ENCODE results near the gene HERPUD2. TPM values are rescaled to one million over a fixed set of nuclear protein-coding genes. Genes with fewer than 3 reads are reported as not detected.

HERPUD2 gene
- total RNA-seq, 4 donors from 2014 or later, result 27.0 to 35.9 (median 29.9) TPM

GRCh38 chr7:35725280-35725680 lies 30.3 kb upstream of the HERPUD2 start:
- no peaks in the 10 kb centered on the region for H3K27me3 ChIP-seq
- DNase-seq, result peak in 1 of 2 donors; percentile 14
- no peak overlapping the region for H3K27ac ChIP-seq
- TF ChIP-seq POLR2A (IDR thresholded peaks at IDR 0.05), result no peak
- no peak for TF ChIP-seq CTCF (IDR thresholded peaks at IDR 0.05)
- 82 to 95% methylated on average over 10 of the region's 10 CpGs for WGBS, 2 donors
- no peaks in the 10 kb centered on the region for H3K36me3 ChIP-seq
- H3K9me3 ChIP-seq, result no peaks in the 10 kb centered on the region
- intact Hi-C loops (cut with DNase I), result no loop called here
- H3K4me3 ChIP-seq (replicated peaks in 1 of 3), result no peak overlapping the region
- no peaks in the 10 kb centered on the region for H3K4me1 ChIP-seq

GRCh38 chr7:35723011-35723410 lies 28.1 kb upstream of the HERPUD2 start:
- Histone ChIP-seq H3K4me3 (replicated peaks in 1 of 3) (no peak overlapping the region), H3K4me1 (no peaks in the 10 kb centered on the region), H3K27ac (no peak overlapping the region), H3K27me3 (no peaks in the 10 kb centered on the region), H3K9me3 (no peaks in the 10 kb centered on the region), H3K36me3 (no peaks in the 10 kb centered on the region)
- TF ChIP-seq CTCF (IDR thresholded peaks at IDR 0.05) (no peak), POLR2A (IDR thresholded peaks at IDR 0.05) (no peak)
- 88 to 94% methylated on average over 4 of the region's 4 CpGs for WGBS, 2 donors
- intact Hi-C loops (cut with DNase I), result no loop called here
- DNase-seq, result no peak

- no peaks in the 10 kb centered on the region for H3K4me1 ChIP-seq
- intact Hi-C loops (cut with DNase I), result no loop called here
- no peak overlapping the region for H3K27ac ChIP-seq
- TF ChIP-seq CTCF (IDR thresholded peaks at IDR 0.05) (no peak), POLR2A (IDR thresholded peaks at IDR 0.05) (no peak)
- no peaks in the 10 kb centered on the region for H3K36me3 ChIP-seq
- 74% methylated on average over 7 of the region's 7 CpGs for WGBS, 2 donors
- H3K4me3 ChIP-seq (replicated peaks in 1 of 3), result no peak overlapping the region
- DNase-seq, result no peak
- H3K27me3 ChIP-seq, result no peaks in the 10 kb centered on the region
- no peaks in the 10 kb centered on the region for H3K9me3 ChIP-seq
Observed at GRCh38 chr7:35722054-35722849, 27.3 kb upstream of the HERPUD2 start.

GRCh38 chr7:35721288-35721687 lies 26.4 kb upstream of the HERPUD2 start:
- H3K27ac ChIP-seq, result no peak overlapping the region
- H3K36me3 ChIP-seq, result no peaks in the 10 kb centered on the region
- H3K4me1 ChIP-seq, result peaks cover 5 to 6% of the 10 kb centered on the region in 2 donors
- H3K27me3 ChIP-seq, result no peaks in the 10 kb centered on the region
- DNase-seq, result no peak
- intact Hi-C loops (cut with DNase I), result no loop called here
- H3K9me3 ChIP-seq, result no peaks in the 10 kb centered on the region
- H3K4me3 ChIP-seq (replicated peaks in 1 of 3), result no peak overlapping the region
- TF ChIP-seq CTCF (IDR thresholded peaks at IDR 0.05) (no peak), POLR2A (IDR thresholded peaks at IDR 0.05) (no peak)
- 94 to 98% methylated on average over 2 of the region's 2 CpGs for WGBS, 2 donors

GRCh38 chr7:35720849-35721248 lies 25.9 kb upstream of the HERPUD2 start:
- no peak overlapping the region for H3K4me3 ChIP-seq (replicated peaks in 1 of 3)
- H3K27ac ChIP-seq, result no peak overlapping the region
- H3K36me3 ChIP-seq, result no peaks in the 10 kb centered on the region
- H3K9me3 ChIP-seq, result no peaks in the 10 kb centered on the region
- peaks cover 5 to 6% of the 10 kb centered on the region in 2 donors for H3K4me1 ChIP-seq
- no peak for TF ChIP-seq CTCF (IDR thresholded peaks at IDR 0.05)
- TF ChIP-seq POLR2A (IDR thresholded peaks at IDR 0.05), result no peak
- DNase-seq, result no peak
- H3K27me3 ChIP-seq, result no peaks in the 10 kb centered on the region
- intact Hi-C loops (cut with DNase I), result no loop called here
